ENCODE measurements around the gene RRAS2. TPM values are rescaled to one million over a fixed set of nuclear protein-coding genes. Genes with fewer than 3 reads are reported as not detected.
A peak's percentile ranks its signal among the peaks of the same experiment; 100 is the strongest.

RRAS2 gene
- total and polyA plus RNA-seq, 4 donors: 21.2 to 73.5 (median 35.0) TPM

GRCh38 chr11:14305649-14306048, 53.3 kb downstream of the RRAS2 start:
- H3K27me3 ChIP-seq (ENCODE audit: control insufficient read depth in 3 of 3, insufficient read depth in 3 of 3, low read length in 2 of 3): no peaks in the 10 kb centered on the region
- no peak overlapping the region for H3K27ac ChIP-seq (ENCODE audit: low read depth in 1 of 2, low read length in 1 of 2)
- TF ChIP-seq CTCF (IDR thresholded peaks at IDR 0.05; ENCODE audit: control extremely low read depth, extremely low read depth): no peak
- no peak for ATAC-seq (ENCODE audit: insufficient read depth, low FRiP score)
- no peak overlapping the region for H3K4me3 ChIP-seq
- H3K4me1 ChIP-seq (ENCODE audit: control insufficient read depth in 5 of 5, insufficient read depth in 5 of 5, low read length in 5 of 5): peaks cover 0 to 19% (median 6%) of the 10 kb centered on the region in 5 donors
- H3K36me3 ChIP-seq (ENCODE audit: control insufficient read depth in 4 of 4, insufficient read depth in 4 of 4, low read length in 4 of 4): no peaks in the 10 kb centered on the region
- H3K9ac ChIP-seq (ENCODE audit: insufficient read depth in 1 of 2, low read length in 2 of 2): no peak overlapping the region
- no peak for DNase-seq
- no peaks in the 10 kb centered on the region for H3K9me3 ChIP-seq (ENCODE audit: control insufficient read depth in 4 of 4, insufficient read depth in 3 of 4, low read length in 3 of 4)
- WGBS, 2 donors: 96 to 98% methylated on average over 7 of the region's 7 CpGs

GRCh38 chr11:14304601-14305000, 54.4 kb downstream of the RRAS2 start:
- peak; percentile 55 to 75 (median 66) for DNase-seq
- Histone ChIP-seq H3K9me3 (ENCODE audit: control insufficient read depth in 4 of 4, insufficient read depth in 3 of 4, low read length in 3 of 4) (no peaks in the 10 kb centered on the region), H3K27me3 (ENCODE audit: control insufficient read depth in 3 of 3, insufficient read depth in 3 of 3, low read length in 2 of 3) (no peaks in the 10 kb centered on the region), H3K4me3 (no peak overlapping the region), H3K9ac (ENCODE audit: insufficient read depth in 1 of 2, low read length in 2 of 2) (no peak overlapping the region), H3K4me1 (ENCODE audit: control insufficient read depth in 5 of 5, insufficient read depth in 5 of 5, low read length in 5 of 5) (peaks cover 0 to 28% (median 4%) of the 10 kb centered on the region in 5 donors), H3K36me3 (ENCODE audit: control insufficient read depth in 4 of 4, insufficient read depth in 4 of 4, low read length in 4 of 4) (no peaks in the 10 kb centered on the region), H3K27ac (ENCODE audit: low read depth in 1 of 2, low read length in 1 of 2) (no peak overlapping the region)
- no peak for TF ChIP-seq CTCF (IDR thresholded peaks at IDR 0.05; ENCODE audit: control extremely low read depth, extremely low read depth)
- ATAC-seq (ENCODE audit: insufficient read depth, low FRiP score): no peak

- Histone ChIP-seq H3K4me3 (no peak overlapping the region), H3K36me3 (ENCODE audit: control insufficient read depth in 4 of 4, insufficient read depth in 4 of 4, low read length in 4 of 4) (no peaks in the 10 kb centered on the region), H3K4me1 (ENCODE audit: control insufficient read depth in 5 of 5, insufficient read depth in 5 of 5, low read length in 5 of 5) (peaks cover 0 to 22% (median 0%) of the 10 kb centered on the region in 5 donors), H3K27ac (ENCODE audit: low read depth in 1 of 2, low read length in 1 of 2) (no peak overlapping the region), H3K27me3 (ENCODE audit: control insufficient read depth in 3 of 3, insufficient read depth in 3 of 3, low read length in 2 of 3) (no peaks in the 10 kb centered on the region), H3K9me3 (ENCODE audit: control insufficient read depth in 4 of 4, insufficient read depth in 3 of 4, low read length in 3 of 4) (no peaks in the 10 kb centered on the region), H3K9ac (ENCODE audit: insufficient read depth in 1 of 2, low read length in 2 of 2) (no peak overlapping the region)
- 27 to 32% methylated on average over 6 of the region's 6 CpGs for WGBS, 2 donors
- ATAC-seq (ENCODE audit: insufficient read depth, low FRiP score) (peak; percentile 81), DNase-seq (peak; percentile 61 to 77 (median 75))
- peak; percentile 68 for TF ChIP-seq CTCF (IDR thresholded peaks at IDR 0.05; ENCODE audit: control extremely low read depth, extremely low read depth)
Measured at GRCh38 chr11:14300661-14301304, 58.2 kb downstream of the RRAS2 start.

- no peak for TF ChIP-seq CTCF (IDR thresholded peaks at IDR 0.05; ENCODE audit: control extremely low read depth, extremely low read depth)
- H3K9ac ChIP-seq (ENCODE audit: insufficient read depth in 1 of 2, low read length in 2 of 2): no peak overlapping the region
- H3K4me3 ChIP-seq: no peak overlapping the region
- H3K36me3 ChIP-seq (ENCODE audit: control insufficient read depth in 4 of 4, insufficient read depth in 4 of 4, low read length in 4 of 4): no peaks in the 10 kb centered on the region
- 68 to 86% methylated on average over 1 of the region's 1 CpG for WGBS, 2 donors
- DNase-seq (no peak), ATAC-seq (ENCODE audit: insufficient read depth, low FRiP score) (no peak)
- H3K27ac ChIP-seq (ENCODE audit: low read depth in 1 of 2, low read length in 1 of 2): no peak overlapping the region
- H3K27me3 ChIP-seq (ENCODE audit: control insufficient read depth in 3 of 3, insufficient read depth in 3 of 3, low read length in 2 of 3): no peaks in the 10 kb centered on the region
- no peaks in the 10 kb centered on the region for H3K9me3 ChIP-seq (ENCODE audit: control insufficient read depth in 4 of 4, insufficient read depth in 3 of 4, low read length in 3 of 4)
- peaks cover 0 to 22% (median 0%) of the 10 kb centered on the region in 5 donors for H3K4me1 ChIP-seq (ENCODE audit: control insufficient read depth in 5 of 5, insufficient read depth in 5 of 5, low read length in 5 of 5)
Measured at GRCh38 chr11:14299921-14300320, 59.1 kb downstream of the RRAS2 start.
